ENCODE results near the gene NRF1. TPM values are rescaled to one million over a fixed set of nuclear protein-coding genes. Genes with fewer than 3 reads are reported as not detected.
A peak's percentile ranks its signal among the peaks of the same experiment; 100 is the strongest.

NRF1 gene
- total and polyA plus RNA-seq, 2 of the 13 experiments (the other 11 are each of a cell fraction or from before 2014, with no cell fraction given): 9.3 to 10.1 TPM

DNA sequence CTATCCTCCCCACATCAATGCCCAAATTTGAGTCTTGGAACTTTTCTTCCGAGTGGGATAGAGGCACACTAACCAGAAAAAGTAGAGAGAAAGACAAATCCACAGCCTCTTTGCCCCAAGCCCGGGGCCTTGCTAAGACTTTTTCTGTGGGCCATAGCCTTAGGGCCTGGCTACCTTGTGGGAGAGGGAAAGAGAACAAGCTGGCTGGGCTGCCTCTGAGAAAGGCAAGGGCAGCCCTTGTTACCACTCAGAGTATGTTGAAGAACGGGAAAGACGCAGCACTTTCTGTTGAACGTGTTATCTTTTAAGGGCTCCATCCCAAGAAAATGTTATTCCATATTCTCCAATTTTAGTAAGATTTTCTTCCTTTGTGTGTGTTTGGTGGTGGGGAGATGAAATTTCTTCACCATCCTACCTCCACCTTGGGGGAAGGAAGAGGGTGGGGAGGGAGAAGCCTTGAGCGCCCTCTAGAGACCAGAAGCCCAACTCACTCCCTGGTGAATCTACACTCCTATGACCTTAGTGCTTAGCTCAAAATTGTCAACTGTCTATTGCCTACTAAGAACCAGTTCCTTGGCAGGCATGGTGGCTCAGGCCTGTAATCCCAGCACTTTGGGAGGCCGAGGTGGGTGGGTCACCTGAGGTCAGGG, 3.9 kb upstream of the NRF1 start:
- no peak overlapping the region for H3K4me3 ChIP-seq (replicated peaks in 1 of 3; ENCODE audit: insufficient read depth in 1 of 3, low read depth in 2 of 3, low read length in 3 of 3)
- H3K79me2 ChIP-seq (ENCODE audit: insufficient read depth, low read length): peaks cover 22% of the 10 kb centered on the region
- no peaks in the 10 kb centered on the region; a peak in 1 of 5 replicates for H3K27me3 ChIP-seq (ENCODE audit: control insufficient read depth in 1 of 2, insufficient read depth in 2 of 2, low read length in 2 of 2)
- H3K9me3 ChIP-seq (ENCODE audit: low read length): no peaks in the 10 kb centered on the region
- ATAC-seq (peak; percentile 38), FAIRE-seq (peak; percentile 71), DNase-seq (ENCODE audit: low spot score) (no peak)
- POLR2A ChIA-PET: interaction anchor here (1.0 to 1.2 kb wide), 2 partner anchors 15 to 18 kb away, joined by 3 read pairs; no protein-coding TSS in a partner anchor
- BruUV-seq (replicated peaks): no TSS peak
- 77% methylated on average over 7 of the region's 7 CpGs for WGBS (ENCODE audit: low lambda C conversion rate)
- H2AFZ ChIP-seq (ENCODE audit: low read length): no peak overlapping the region
- peaks cover 19% of the 10 kb centered on the region for H3K4me1 ChIP-seq (ENCODE audit: insufficient read depth, low read length)
- in situ Hi-C loops (cut with HindIII; ENCODE audit: extremely low pct_ligation_motif_present, low pct_unique_long_range_greater_than_20kb) (no loop called here), intact Hi-C loops (cut with micrococcal nuclease; ENCODE audit: unreplicated experiment) (no loop called here)
- no peak overlapping the region for H3K4me2 ChIP-seq (ENCODE audit: low read depth, low read length)
- CTCF ChIA-PET (ENCODE audit: low intra/inter-chr PET ratio, low total read pairs): no interaction called here
- no peak overlapping the region for H3K9ac ChIP-seq (ENCODE audit: insufficient read depth, low read depth, low read length)
- 0 out of 2 replicates have a peak, but pooled peaks cover 4% of the 10 kb centered on the region for H4K20me1 ChIP-seq (ENCODE audit: insufficient read depth, low read length)
- H3K36me3 ChIP-seq (replicated peaks in 1 of 2; ENCODE audit: control insufficient read depth in 1 of 2, insufficient read depth in 2 of 2, low read length in 2 of 2): peaks cover 2 to 6% of the 10 kb centered on the region in 2 experiments; a peak in 3 of 5 replicates
- no peak overlapping the region for H3K27ac ChIP-seq (ENCODE audit: extremely low read length, insufficient read depth, low read length)
- TF ChIP-seq MAZ (IDR thresholded peaks at IDR 0.05; ENCODE audit: borderline replicate concordance, low read depth, low read length): no peak
- TF ChIP-seq MAZ (CRISPR knock-in tag; IDR thresholded peaks at IDR 0.05; ENCODE audit: low read depth): no peak
- no peak for TF ChIP-seq KDM2A (CRISPR knock-in tag; IDR thresholded peaks at IDR 0.05; ENCODE audit: borderline replicate concordance, low read depth)
- TF ChIP-seq KLF12 (CRISPR knock-in tag; IDR thresholded peaks at IDR 0.05; ENCODE audit: borderline replicate concordance): no peak
- TF ChIP-seq, protein P1, sequence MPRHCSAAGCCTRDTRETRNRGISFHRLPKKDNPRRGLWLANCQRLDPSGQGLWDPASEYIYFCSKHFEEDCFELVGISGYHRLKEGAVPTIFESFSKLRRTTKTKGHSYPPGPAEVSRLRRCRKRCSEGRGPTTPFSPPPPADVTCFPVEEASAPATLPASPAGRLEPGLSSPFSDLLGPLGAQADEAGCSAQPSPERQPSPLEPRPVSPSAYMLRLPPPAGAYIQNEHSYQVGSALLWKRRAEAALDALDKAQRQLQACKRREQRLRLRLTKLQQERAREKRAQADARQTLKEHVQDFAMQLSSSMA (CRISPR knock-in tag; IDR thresholded peaks at IDR 0.05): no peak
- no peak for TF ChIP-seq PRPF4 (IDR thresholded peaks at IDR 0.05; ENCODE audit: low read depth, low read length, poor library complexity, severe bottlenecking)
- TF ChIP-seq JARID2 (CRISPR knock-in tag; IDR thresholded peaks at IDR 0.05; ENCODE audit: insufficient replicate concordance): no peak
- TF ChIP-seq, protein P2, sequence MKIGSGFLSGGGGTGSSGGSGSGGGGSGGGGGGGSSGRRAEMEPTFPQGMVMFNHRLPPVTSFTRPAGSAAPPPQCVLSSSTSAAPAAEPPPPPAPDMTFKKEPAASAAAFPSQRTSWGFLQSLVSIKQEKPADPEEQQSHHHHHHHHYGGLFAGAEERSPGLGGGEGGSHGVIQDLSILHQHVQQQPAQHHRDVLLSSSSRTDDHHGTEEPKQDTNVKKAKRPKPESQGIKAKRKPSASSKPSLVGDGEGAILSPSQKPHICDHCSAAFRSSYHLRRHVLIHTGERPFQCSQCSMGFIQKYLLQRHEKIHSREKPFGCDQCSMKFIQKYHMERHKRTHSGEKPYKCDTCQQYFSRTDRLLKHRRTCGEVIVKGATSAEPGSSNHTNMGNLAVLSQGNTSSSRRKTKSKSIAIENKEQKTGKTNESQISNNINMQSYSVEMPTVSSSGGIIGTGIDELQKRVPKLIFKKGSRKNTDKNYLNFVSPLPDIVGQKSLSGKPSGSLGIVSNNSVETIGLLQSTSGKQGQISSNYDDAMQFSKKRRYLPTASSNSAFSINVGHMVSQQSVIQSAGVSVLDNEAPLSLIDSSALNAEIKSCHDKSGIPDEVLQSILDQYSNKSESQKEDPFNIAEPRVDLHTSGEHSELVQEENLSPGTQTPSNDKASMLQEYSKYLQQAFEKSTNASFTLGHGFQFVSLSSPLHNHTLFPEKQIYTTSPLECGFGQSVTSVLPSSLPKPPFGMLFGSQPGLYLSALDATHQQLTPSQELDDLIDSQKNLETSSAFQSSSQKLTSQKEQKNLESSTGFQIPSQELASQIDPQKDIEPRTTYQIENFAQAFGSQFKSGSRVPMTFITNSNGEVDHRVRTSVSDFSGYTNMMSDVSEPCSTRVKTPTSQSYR (CRISPR knock-in tag; IDR thresholded peaks at IDR 0.05; ENCODE audit: borderline replicate concordance): no peak
- no peak for TF ChIP-seq ZNF879 (CRISPR knock-in tag; IDR thresholded peaks at IDR 0.05)
- no peak for TF ChIP-seq ZNF333 (CRISPR knock-in tag; IDR thresholded peaks at IDR 0.05; ENCODE audit: borderline replicate concordance)
- TF ChIP-seq, protein P3, sequence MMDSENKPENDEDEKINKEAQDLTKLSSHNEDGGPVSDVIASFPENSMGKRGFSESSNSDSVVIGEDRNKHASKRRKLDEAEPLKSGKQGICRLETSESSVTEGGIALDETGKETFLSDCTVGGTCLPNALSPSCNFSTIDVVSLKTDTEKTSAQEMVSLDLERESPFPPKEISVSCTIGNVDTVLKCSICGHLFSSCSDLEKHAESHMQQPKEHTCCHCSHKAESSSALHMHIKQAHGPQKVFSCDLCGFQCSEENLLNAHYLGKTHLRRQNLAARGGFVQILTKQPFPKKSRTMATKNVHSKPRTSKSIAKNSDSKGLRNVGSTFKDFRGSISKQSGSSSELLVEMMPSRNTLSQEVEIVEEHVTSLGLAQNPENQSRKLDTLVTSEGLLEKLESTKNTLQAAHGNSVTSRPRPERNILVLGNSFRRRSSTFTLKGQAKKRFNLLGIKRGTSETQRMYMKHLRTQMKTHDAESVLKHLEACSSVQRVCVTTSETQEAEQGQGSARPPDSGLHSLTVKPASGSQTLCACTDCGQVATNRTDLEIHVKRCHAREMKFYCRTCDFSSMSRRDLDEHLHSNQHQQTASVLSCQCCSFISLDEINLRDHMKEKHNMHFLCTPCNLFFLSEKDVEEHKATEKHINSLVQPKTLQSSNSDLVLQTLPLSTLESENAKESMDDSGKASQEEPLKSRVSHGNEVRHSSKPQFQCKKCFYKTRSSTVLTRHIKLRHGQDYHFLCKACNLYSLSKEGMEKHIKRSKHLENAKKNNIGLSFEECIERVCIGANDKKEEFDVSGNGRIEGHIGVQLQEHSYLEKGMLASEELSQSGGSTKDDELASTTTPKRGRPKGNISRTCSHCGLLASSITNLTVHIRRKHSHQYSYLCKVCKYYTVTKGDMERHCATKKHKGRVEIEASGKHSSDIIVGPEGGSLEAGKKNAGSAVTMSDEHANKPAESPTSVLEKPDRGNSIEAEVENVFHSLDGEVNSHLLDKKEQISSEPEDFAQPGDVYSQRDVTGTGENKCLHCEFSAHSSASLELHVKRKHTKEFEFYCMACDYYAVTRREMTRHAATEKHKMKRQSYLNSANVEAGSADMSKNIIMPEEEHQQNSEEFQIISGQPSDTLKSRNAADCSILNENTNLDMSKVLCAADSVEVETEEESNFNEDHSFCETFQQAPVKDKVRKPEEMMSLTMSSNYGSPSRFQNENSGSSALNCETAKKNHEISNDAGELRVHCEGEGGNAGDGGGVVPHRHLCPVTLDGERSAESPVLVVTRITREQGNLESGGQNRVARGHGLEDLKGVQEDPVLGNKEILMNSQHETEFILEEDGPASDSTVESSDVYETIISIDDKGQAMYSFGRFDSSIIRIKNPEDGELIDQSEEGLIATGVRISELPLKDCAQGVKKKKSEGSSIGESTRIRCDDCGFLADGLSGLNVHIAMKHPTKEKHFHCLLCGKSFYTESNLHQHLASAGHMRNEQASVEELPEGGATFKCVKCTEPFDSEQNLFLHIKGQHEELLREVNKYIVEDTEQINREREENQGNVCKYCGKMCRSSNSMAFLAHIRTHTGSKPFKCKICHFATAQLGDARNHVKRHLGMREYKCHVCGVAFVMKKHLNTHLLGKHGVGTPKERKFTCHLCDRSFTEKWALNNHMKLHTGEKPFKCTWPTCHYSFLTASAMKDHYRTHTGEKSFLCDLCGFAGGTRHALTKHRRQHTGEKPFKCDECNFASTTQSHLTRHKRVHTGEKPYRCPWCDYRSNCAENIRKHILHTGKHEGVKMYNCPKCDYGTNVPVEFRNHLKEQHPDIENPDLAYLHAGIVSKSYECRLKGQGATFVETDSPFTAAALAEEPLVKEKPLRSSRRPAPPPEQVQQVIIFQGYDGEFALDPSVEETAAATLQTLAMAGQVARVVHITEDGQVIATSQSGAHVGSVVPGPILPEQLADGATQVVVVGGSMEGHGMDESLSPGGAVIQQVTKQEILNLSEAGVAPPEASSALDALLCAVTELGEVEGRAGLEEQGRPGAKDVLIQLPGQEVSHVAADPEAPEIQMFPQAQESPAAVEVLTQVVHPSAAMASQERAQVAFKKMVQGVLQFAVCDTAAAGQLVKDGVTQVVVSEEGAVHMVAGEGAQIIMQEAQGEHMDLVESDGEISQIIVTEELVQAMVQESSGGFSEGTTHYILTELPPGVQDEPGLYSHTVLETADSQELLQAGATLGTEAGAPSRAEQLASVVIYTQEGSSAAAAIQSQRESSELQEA (CRISPR knock-in tag; IDR thresholded peaks at IDR 0.05; ENCODE audit: not compliant biosample characterization): no peak
- no peak for TF ChIP-seq ZNF264 (CRISPR knock-in tag; IDR thresholded peaks at IDR 0.05)
